CD14-positive monocyte (primary cell): ENCODE data around the gene PDLIM5. TPM values are rescaled to one million over a fixed set of nuclear protein-coding genes. Genes with fewer than 3 reads are reported as not detected.

Source experiments
- DNase-seq, 3 donors: peaks; one replicate each; pipeline ENCODE4 v3.0.0-alpha.2; 2011 to 2022
- H2AFZ ChIP-seq: 2 replicates; pipeline ENCODE4 v1.6.0; 2012; ENCODE audit warnings: mild to moderate bottlenecking, low read depth, low read length, inconsistent platforms; ENCODE audit not compliant: insufficient read depth, poor library complexity, severe bottlenecking
- H3K27ac ChIP-seq, 2 donors: 1 replicate in 1 of 2; 2 replicates in 1 of 2; pipeline ENCODE4 v1.5.1; 2012 to 2013; ENCODE audit warnings: low read length in 2 of 2, control low read depth in 1 of 2, inconsistent platforms in 1 of 2, low read depth in 1 of 2, mild to moderate bottlenecking in 1 of 2
- H3K27me3 ChIP-seq, 2 donors: one replicate each; pipeline versions ENCODE4 v1.6.0 to v1.6.1; 2011 to 2013; ENCODE audit warnings: low read length in 2 of 2; ENCODE audit not compliant: control insufficient read depth in 2 of 2, insufficient read depth in 2 of 2
- H3K36me3 ChIP-seq, 2 donors: replicated peaks in 1 of 2; 1 replicate in 1 of 2; 2 replicates in 1 of 2; pipeline versions ENCODE4 v1.5.1 to v1.6.1; 2012 to 2013; ENCODE audit warnings: low read length in 2 of 2, control low read depth in 1 of 2, inconsistent platforms in 1 of 2, mild to moderate bottlenecking in 1 of 2; ENCODE audit not compliant: insufficient read depth in 2 of 2, control insufficient read depth in 1 of 2
- H3K4me1 ChIP-seq, 2 donors: 1 replicate in 1 of 2; 2 replicates in 1 of 2; pipeline versions ENCODE4 v1.5.1 to v1.6.1; 2012 to 2013; ENCODE audit warnings: low read length in 2 of 2, control low read depth in 1 of 2, inconsistent platforms in 1 of 2, mild to moderate bottlenecking in 1 of 2, moderate library complexity in 1 of 2; ENCODE audit not compliant: insufficient read depth in 2 of 2, control insufficient read depth in 1 of 2
- H3K4me2 ChIP-seq: replicated peaks from 2 replicates; pipeline ENCODE3; 2012; ENCODE audit warnings: low read length, moderate library complexity, mild to moderate bottlenecking; ENCODE audit not compliant: poor library complexity, severe bottlenecking; ENCODE audit errors: extremely low read depth
- H3K4me3 ChIP-seq, 3 experiments: fragments of 200-600 bp in 1 of 3; sonication (generic) in 1 of 3; replicated peaks in 1 of 3; 1 replicate in 2 of 3; 2 replicates in 1 of 3; pipeline ENCODE4 v1.5.1; 2011 to 2013; ENCODE audit warnings: low read length in 3 of 3, mild to moderate bottlenecking in 3 of 3, control low read depth in 2 of 3, low read depth in 2 of 3, inconsistent platforms in 1 of 3, moderate library complexity in 1 of 3
- H3K79me2 ChIP-seq: 2 replicates; pipeline ENCODE4 v1.6.0; 2012; ENCODE audit warnings: mild to moderate bottlenecking, control low read depth, inconsistent platforms, low read length, moderate library complexity; ENCODE audit not compliant: insufficient read depth
- H3K9ac ChIP-seq: 2 replicates; pipeline ENCODE4 v1.6.0; 2017; ENCODE audit warnings: low read length, mild to moderate bottlenecking; ENCODE audit not compliant: insufficient read depth, poor library complexity, severe bottlenecking
- H3K9me3 ChIP-seq, 2 donors: replicated peaks in 1 of 2; 1 replicate in 1 of 2; 2 replicates in 1 of 2; pipeline versions ENCODE4 v1.5.1 to v1.6.1; 2012 to 2013; ENCODE audit warnings: low read length in 2 of 2, control low read depth in 1 of 2; ENCODE audit not compliant: control insufficient read depth in 1 of 2, insufficient read depth in 1 of 2
- H4K20me1 ChIP-seq: 2 replicates; pipeline ENCODE4 v1.6.0; 2012; ENCODE audit warnings: mild to moderate bottlenecking, low read length, control low read depth, moderate library complexity; ENCODE audit not compliant: insufficient read depth
- H3K27ac Mint-ChIP-seq, 7 donors: one replicate each; pipeline ENCODE4 v1.8.0; 2020; ENCODE audit warnings: mild to moderate bottlenecking in 7 of 7, mixed read lengths in 7 of 7, moderate library complexity in 6 of 7, inconsistent platforms in 2 of 7
- H3K27me3 Mint-ChIP-seq, 3 donors: one replicate each; pipeline ENCODE4 v1.8.0; 2021 to 2022; ENCODE audit warnings: low read depth in 3 of 3, mild to moderate bottlenecking in 3 of 3, mixed read lengths in 3 of 3, moderate library complexity in 3 of 3, inconsistent platforms in 1 of 3
- H3K36me3 Mint-ChIP-seq, 2 donors: one replicate each; pipeline ENCODE4 v1.8.0; 2020; ENCODE audit warnings: mixed read lengths in 2 of 2, inconsistent platforms in 1 of 2, mild to moderate bottlenecking in 1 of 2
- H3K4me1 Mint-ChIP-seq: one replicate; pipeline ENCODE4 v1.8.0; 2020; ENCODE audit warnings: mild to moderate bottlenecking, mixed read lengths
- H3K4me3 Mint-ChIP-seq, 2 donors: one replicate each; pipeline ENCODE4 v1.8.0; 2020; ENCODE audit warnings: mild to moderate bottlenecking in 2 of 2, mixed read lengths in 2 of 2, moderate library complexity in 1 of 2
- H3K9me3 Mint-ChIP-seq, 7 donors: one replicate each; pipeline ENCODE4 v1.8.0; 2020 to 2022; ENCODE audit warnings: mixed read lengths in 7 of 7, mild to moderate bottlenecking in 6 of 7, moderate library complexity in 6 of 7, inconsistent platforms in 2 of 7
- CTCF ChIP-seq: fragments of 200-600 bp; IDR thresholded peaks from one replicate; pipeline ENCODE4 v1.8.0; 2022; ENCODE audit warnings: antibody characterized with exemption, mild to moderate bottlenecking
- WGBS: methylation state at CpG from one replicate; pipeline ENCODE4 v1.1.5; 2013; ENCODE audit warnings: missing lambda C conversion rate; ENCODE audit not compliant: insufficient coverage; 5-methylcytosine and 5-hydroxymethylcytosine counted together
- intact Hi-C, 2 donors: fragments of 100-400 bp; cut with micrococcal nuclease; formaldehyde crosslinking; loops; one replicate each; pipeline versions ENCODE4 v1.15.0 to v1.15.1; 2023
- polyA plus RNA-seq, 3 donors: library from polyadenylated mRNA; depleted of rRNA in 1 of 3; unstranded in 2 of 3; stranded (reverse) in 1 of 3; fragments of 300-500 nt in 2 of 3; fragments of >200 nt in 1 of 3; fragmentation: Illumina TruSeq in 2 of 3; gene quantifications; 1 replicate in 2 of 3; 2 replicates in 1 of 3; pipeline ENCODE4 v1.2.3, GENCODE V29; 2012 to 2021

The PDLIM5 gene
- polyA plus RNA-seq, 3 donors = 75.3 to 105 (median 80.9) TPM

GRCh38 chr4:94540476-94540875, 88.7 kb downstream of the PDLIM5 start:
- no peak overlapping the region for H3K27ac ChIP-seq
- Mint-ChIP-seq H3K4me1 (peaks cover 1% of the 10 kb centered on the region), H3K36me3 (peaks cover 0 to 9% of the 10 kb centered on the region in 2 donors), H3K27me3 (no peaks in the 10 kb centered on the region), H3K27ac (peak overlapping the region in 2 of 7 donors; percentile 7 to 47), H3K4me3 (no peak overlapping the region), H3K9me3 (no peaks in the 10 kb centered on the region)
- H2AFZ ChIP-seq = no peak overlapping the region
- H3K9me3 ChIP-seq = no peaks in the 10 kb centered on the region
- H3K79me2 ChIP-seq = no peaks in the 10 kb centered on the region
- H3K4me1 ChIP-seq = peaks cover 2% of the 10 kb centered on the region in 2 donors
- no peak for DNase-seq
- H3K36me3 ChIP-seq = no peaks in the 10 kb centered on the region
- no peaks in the 10 kb centered on the region for H3K27me3 ChIP-seq
- no peak overlapping the region for H3K4me2 ChIP-seq
- H3K9ac ChIP-seq = no peak overlapping the region
- no peak for TF ChIP-seq CTCF
- H4K20me1 ChIP-seq = peaks cover 59% of the 10 kb centered on the region
- H3K4me3 ChIP-seq = no peak overlapping the region
- 91% methylated on average over 1 of the region's 1 CpG for WGBS
- intact Hi-C loops = no loop called here

DNA sequence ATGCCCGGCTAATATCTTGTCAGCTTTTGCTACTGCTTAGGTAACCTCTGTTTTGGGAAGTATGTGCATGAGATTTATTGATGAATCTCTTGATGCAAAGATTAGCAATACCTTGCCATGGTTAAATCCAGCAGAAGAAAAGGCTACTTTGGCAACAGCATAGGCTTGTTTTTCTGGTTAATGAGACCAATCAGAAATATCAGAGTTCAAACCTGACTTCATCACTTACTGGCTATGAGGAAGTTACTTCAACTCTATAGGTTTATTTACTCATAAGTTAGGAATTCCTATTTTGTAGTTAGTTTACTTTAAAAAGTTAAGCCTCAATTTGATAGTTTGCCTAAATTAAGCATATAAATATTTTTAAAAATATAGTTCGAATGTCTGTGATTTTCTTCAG, 93.1 kb downstream of the PDLIM5 start:
- Histone ChIP-seq H3K4me3 (no peak overlapping the region), H3K9me3 (no peaks in the 10 kb centered on the region), H3K27me3 (no peaks in the 10 kb centered on the region), H3K4me1 (no peaks in the 10 kb centered on the region), H3K79me2 (no peaks in the 10 kb centered on the region), H3K9ac (no peak overlapping the region), H3K27ac (no peak overlapping the region), H3K4me2 (no peak overlapping the region), H3K36me3 (no peaks in the 10 kb centered on the region), H4K20me1 (peaks cover 50% of the 10 kb centered on the region), H2AFZ (no peak overlapping the region)
- Mint-ChIP-seq H3K9me3 (no peaks in the 10 kb centered on the region), H3K27ac (no peak overlapping the region), H3K27me3 (no peaks in the 10 kb centered on the region), H3K4me1 (peaks cover 11% of the 10 kb centered on the region), H3K36me3 (peaks cover 13% of the 10 kb centered on the region in 2 donors), H3K4me3 (no peak overlapping the region)
- intact Hi-C loops = no loop called here
- TF ChIP-seq CTCF = no peak
- WGBS = 86% methylated on average over 1 of the region's 2 CpGs
- no peak for DNase-seq
